ENCODE data around the gene MTG2.
"Not testable (repeated sequence)": the region's sequence is repeated elsewhere in the genome, so short reads cannot be mapped to it uniquely, and the experiment has no call there.

Gene MTG2

DNA sequence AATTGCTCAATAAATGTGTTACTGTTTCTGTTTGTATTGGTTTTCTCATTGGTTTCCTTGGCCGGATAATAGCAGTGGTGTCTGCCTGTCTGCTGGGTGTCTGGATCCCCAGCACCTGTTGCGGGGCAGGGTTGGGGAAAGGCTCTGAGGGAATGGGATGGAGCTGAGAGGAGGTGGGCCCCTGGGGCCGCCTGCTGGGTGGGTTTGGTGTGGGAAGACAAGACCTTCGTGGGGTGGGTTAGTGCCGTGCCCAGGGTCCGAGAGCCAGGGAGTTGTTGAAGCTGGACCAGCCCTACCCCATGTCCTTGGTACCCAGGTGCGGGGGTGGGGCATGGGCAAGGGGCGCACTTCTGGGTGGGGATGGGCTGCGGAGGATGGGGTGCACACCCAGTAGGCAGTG is 35.3 kb upstream of the MTG2 start:
- Histone ChIP-seq H3K9ac (ENCODE audit: low read length) (no peak overlapping the region), H3K36me3 (ENCODE audit: control insufficient read depth, insufficient read depth, low read length, severe bottlenecking) (no peaks in the 10 kb centered on the region), H3K27me3 (replicated peaks; ENCODE audit: control insufficient read depth, insufficient read depth, low read length) (no peaks in the 10 kb centered on the region), H3K4me1 (ENCODE audit: control insufficient read depth, insufficient read depth, low read length) (peaks cover 13% of the 10 kb centered on the region), H3K9me3 (ENCODE audit: control insufficient read depth, low read length) (no peaks in the 10 kb centered on the region), H3K4me3 (ENCODE audit: low read length) (no peak overlapping the region)
- no peak for DNase-seq (ENCODE audit: low read depth)

GRCh38 chr20:62148383-62148782 is 34.4 kb upstream of the MTG2 start:
- not testable (repeated sequence) for H3K27me3 ChIP-seq (replicated peaks; ENCODE audit: control insufficient read depth, insufficient read depth, low read length); DNase-seq (ENCODE audit: low read depth); H3K36me3 ChIP-seq (ENCODE audit: control insufficient read depth, insufficient read depth, low read length, severe bottlenecking); H3K9ac ChIP-seq (ENCODE audit: low read length); H3K4me3 ChIP-seq (ENCODE audit: low read length); H3K9me3 ChIP-seq (ENCODE audit: control insufficient read depth, low read length)
- peaks cover 13% of the 10 kb centered on the region for H3K4me1 ChIP-seq (ENCODE audit: control insufficient read depth, insufficient read depth, low read length)

GRCh38 chr20:62148908-62149314 is 33.9 kb upstream of the MTG2 start:
- no peaks in the 10 kb centered on the region for H3K27me3 ChIP-seq (replicated peaks; ENCODE audit: control insufficient read depth, insufficient read depth, low read length)
- no peak overlapping the region for H3K9ac ChIP-seq (ENCODE audit: low read length)
- no peaks in the 10 kb centered on the region for H3K9me3 ChIP-seq (ENCODE audit: control insufficient read depth, low read length)
- H3K36me3 ChIP-seq (ENCODE audit: control insufficient read depth, insufficient read depth, low read length, severe bottlenecking) = peaks cover 7% of the 10 kb centered on the region
- no peak overlapping the region for H3K4me3 ChIP-seq (ENCODE audit: low read length)
- no peak for DNase-seq (ENCODE audit: low read depth)
- H3K4me1 ChIP-seq (ENCODE audit: control insufficient read depth, insufficient read depth, low read length) = peaks cover 13% of the 10 kb centered on the region

GRCh38 chr20:62149532-62150309 is 33.1 kb upstream of the MTG2 start:
- Histone ChIP-seq H3K36me3 (ENCODE audit: control insufficient read depth, insufficient read depth, low read length, severe bottlenecking) (peaks cover 12% of the 10 kb centered on the region), H3K4me1 (ENCODE audit: control insufficient read depth, insufficient read depth, low read length) (peaks cover 11% of the 10 kb centered on the region), H3K4me3 (ENCODE audit: low read length) (no peak overlapping the region), H3K9ac (ENCODE audit: low read length) (no peak overlapping the region), H3K27me3 (replicated peaks; ENCODE audit: control insufficient read depth, insufficient read depth, low read length) (no peaks in the 10 kb centered on the region), H3K9me3 (ENCODE audit: control insufficient read depth, low read length) (no peaks in the 10 kb centered on the region)
- no peak for DNase-seq (ENCODE audit: low read depth)

DNA sequence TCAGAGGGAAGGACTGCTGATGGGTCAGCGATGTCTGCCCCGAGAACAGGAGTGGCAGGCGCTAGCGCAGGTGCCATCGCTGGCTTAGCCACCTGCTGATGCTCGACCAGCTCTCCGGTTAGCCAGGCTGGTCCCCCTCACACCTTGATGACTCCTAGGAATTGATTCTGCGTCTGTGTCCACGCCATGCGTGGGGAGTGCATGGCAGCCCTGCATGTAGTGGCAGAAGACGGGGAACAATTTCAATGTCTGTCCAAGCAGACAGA is 32.6 kb upstream of the MTG2 start:
- no peak for DNase-seq (ENCODE audit: low read depth)
- Histone ChIP-seq H3K4me3 (ENCODE audit: low read length) (no peak overlapping the region), H3K9ac (ENCODE audit: low read length) (no peak overlapping the region), H3K4me1 (ENCODE audit: control insufficient read depth, insufficient read depth, low read length) (peaks cover 6% of the 10 kb centered on the region), H3K9me3 (ENCODE audit: control insufficient read depth, low read length) (no peaks in the 10 kb centered on the region), H3K36me3 (ENCODE audit: control insufficient read depth, insufficient read depth, low read length, severe bottlenecking) (peaks cover 12% of the 10 kb centered on the region), H3K27me3 (replicated peaks; ENCODE audit: control insufficient read depth, insufficient read depth, low read length) (no peaks in the 10 kb centered on the region)

- Histone ChIP-seq H3K4me3 (ENCODE audit: low read length) (no peak overlapping the region), H3K9ac (ENCODE audit: low read length) (no peak overlapping the region), H3K36me3 (ENCODE audit: control insufficient read depth, insufficient read depth, low read length, severe bottlenecking) (peaks cover 12% of the 10 kb centered on the region), H3K9me3 (ENCODE audit: control insufficient read depth, low read length) (no peaks in the 10 kb centered on the region), H3K4me1 (ENCODE audit: control insufficient read depth, insufficient read depth, low read length) (no peaks in the 10 kb centered on the region), H3K27me3 (replicated peaks; ENCODE audit: control insufficient read depth, insufficient read depth, low read length) (no peaks in the 10 kb centered on the region)
- DNase-seq (ENCODE audit: low read depth) = no peak
These were observed 31.6 kb upstream of the MTG2 start for GRCh38 chr20:62151225-62151624.

- Histone ChIP-seq H3K4me1 (ENCODE audit: control insufficient read depth, insufficient read depth, low read length) (no peaks in the 10 kb centered on the region), H3K27me3 (replicated peaks; ENCODE audit: control insufficient read depth, insufficient read depth, low read length) (no peaks in the 10 kb centered on the region), H3K4me3 (ENCODE audit: low read length) (no peak overlapping the region), H3K36me3 (ENCODE audit: control insufficient read depth, insufficient read depth, low read length, severe bottlenecking) (peaks cover 12% of the 10 kb centered on the region), H3K9me3 (ENCODE audit: control insufficient read depth, low read length) (no peaks in the 10 kb centered on the region), H3K9ac (ENCODE audit: low read length) (no peak overlapping the region)
- DNase-seq (ENCODE audit: low read depth) = no peak
These were observed 30.9 kb upstream of the MTG2 start for GRCh38 chr20:62151835-62152364.

DNA sequence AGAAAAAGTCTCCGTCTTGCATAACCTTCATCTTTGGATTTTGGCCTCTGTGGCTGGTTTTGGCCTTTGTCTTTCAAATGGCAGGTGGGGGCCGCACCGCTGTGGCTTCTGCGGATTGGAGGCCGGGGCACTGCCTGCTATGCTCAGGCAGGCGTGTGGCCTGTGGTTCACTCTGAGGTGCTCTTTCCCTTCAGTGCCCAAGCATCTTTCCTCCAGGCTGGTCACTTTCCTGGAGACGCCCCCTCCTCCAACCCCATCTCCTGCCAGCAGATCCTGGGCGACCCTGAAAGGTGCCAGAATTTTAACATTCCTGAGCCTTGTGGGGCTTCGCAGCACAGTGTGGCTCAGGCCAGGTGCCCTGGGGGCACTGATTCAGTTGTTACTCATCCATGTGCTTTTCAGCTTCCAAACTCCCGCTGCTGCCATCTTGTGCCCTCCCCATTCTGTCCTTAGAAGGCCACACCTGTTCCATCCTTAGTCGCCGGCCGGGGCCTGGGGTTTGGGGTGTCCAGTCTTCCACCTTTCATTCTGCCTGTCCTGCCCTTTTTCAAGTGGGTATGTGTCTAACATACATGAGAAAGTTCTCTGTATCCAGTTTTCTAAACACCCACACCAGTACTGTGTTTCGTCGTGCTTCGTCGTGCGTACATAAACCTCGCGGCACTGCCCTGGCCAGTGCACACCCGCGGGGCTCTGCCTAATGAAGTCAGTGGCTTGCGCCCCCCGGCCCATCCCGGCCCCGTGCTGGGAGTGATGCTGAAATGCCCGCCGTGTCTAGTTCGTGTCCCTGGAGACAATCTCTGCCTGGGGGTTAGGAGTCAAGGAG is 27.2 kb upstream of the MTG2 start:
- peak; percentile 29 for DNase-seq (ENCODE audit: low read depth)
- Histone ChIP-seq H3K4me3 (ENCODE audit: low read length) (no peak overlapping the region), H3K4me1 (ENCODE audit: control insufficient read depth, insufficient read depth, low read length) (no peaks in the 10 kb centered on the region), H3K9me3 (ENCODE audit: control insufficient read depth, low read length) (no peaks in the 10 kb centered on the region), H3K36me3 (ENCODE audit: control insufficient read depth, insufficient read depth, low read length, severe bottlenecking) (peaks cover 15% of the 10 kb centered on the region), H3K27me3 (replicated peaks; ENCODE audit: control insufficient read depth, insufficient read depth, low read length) (no peaks in the 10 kb centered on the region), H3K9ac (ENCODE audit: low read length) (no peak overlapping the region)

GRCh38 chr20:62156254-62156556 is 26.6 kb upstream of the MTG2 start:
- H3K4me3 ChIP-seq (ENCODE audit: low read length) = no peak overlapping the region
- H3K9me3 ChIP-seq (ENCODE audit: control insufficient read depth, low read length) = no peaks in the 10 kb centered on the region
- H3K27me3 ChIP-seq (replicated peaks; ENCODE audit: control insufficient read depth, insufficient read depth, low read length) = no peaks in the 10 kb centered on the region
- H3K36me3 ChIP-seq (ENCODE audit: control insufficient read depth, insufficient read depth, low read length, severe bottlenecking) = peaks cover 19% of the 10 kb centered on the region
- DNase-seq (ENCODE audit: low read depth) = no peak
- no peak overlapping the region for H3K9ac ChIP-seq (ENCODE audit: low read length)
- H3K4me1 ChIP-seq (ENCODE audit: control insufficient read depth, insufficient read depth, low read length) = no peaks in the 10 kb centered on the region

DNA sequence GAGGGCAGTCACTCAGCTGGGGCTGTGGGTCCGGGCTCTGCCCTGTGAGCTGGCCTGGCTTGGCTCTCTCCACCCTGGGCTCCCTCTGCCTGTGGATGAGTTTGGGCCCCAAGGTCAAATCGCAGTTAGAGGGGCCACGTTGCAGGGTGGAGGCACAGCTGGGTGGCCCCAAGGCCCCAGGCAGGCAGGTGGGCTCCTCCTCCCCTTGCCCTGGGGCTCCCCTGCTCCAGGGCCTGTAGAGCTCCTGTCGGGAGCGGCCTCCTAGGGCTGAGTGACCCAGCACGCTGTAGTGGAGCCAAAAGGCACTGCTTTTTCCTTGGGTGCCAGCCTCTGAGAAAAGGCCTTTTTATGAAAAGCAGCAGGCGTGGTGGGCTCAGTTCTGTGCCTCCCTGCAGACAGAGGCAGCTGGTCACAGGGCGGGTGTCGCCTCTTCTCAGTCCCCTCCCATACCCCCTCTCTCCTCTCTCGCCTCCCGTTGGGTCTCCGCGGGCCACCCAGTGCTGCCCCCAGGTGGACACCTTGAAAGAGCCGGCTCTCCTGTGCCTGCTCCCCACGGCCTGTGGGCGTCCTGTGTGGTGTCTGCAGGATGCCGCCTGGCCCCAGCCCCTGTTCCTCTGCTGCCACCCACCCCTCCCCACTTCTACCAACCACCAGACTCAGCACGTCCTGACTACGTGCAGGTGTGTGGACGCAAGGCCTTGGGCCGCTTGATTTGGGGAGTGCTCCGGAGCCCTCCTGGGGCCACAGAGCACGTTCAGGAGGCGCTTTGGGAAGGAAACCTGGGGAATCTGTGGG is 26.0 kb upstream of the MTG2 start:
- Histone ChIP-seq H3K4me3 (ENCODE audit: low read length) (no peak overlapping the region), H3K9ac (ENCODE audit: low read length) (no peak overlapping the region), H3K27me3 (replicated peaks; ENCODE audit: control insufficient read depth, insufficient read depth, low read length) (no peaks in the 10 kb centered on the region), H3K9me3 (ENCODE audit: control insufficient read depth, low read length) (no peaks in the 10 kb centered on the region), H3K4me1 (ENCODE audit: control insufficient read depth, insufficient read depth, low read length) (no peaks in the 10 kb centered on the region), H3K36me3 (ENCODE audit: control insufficient read depth, insufficient read depth, low read length, severe bottlenecking) (peaks cover 19% of the 10 kb centered on the region)
- DNase-seq (ENCODE audit: low read depth) = peak; percentile 65

DNA sequence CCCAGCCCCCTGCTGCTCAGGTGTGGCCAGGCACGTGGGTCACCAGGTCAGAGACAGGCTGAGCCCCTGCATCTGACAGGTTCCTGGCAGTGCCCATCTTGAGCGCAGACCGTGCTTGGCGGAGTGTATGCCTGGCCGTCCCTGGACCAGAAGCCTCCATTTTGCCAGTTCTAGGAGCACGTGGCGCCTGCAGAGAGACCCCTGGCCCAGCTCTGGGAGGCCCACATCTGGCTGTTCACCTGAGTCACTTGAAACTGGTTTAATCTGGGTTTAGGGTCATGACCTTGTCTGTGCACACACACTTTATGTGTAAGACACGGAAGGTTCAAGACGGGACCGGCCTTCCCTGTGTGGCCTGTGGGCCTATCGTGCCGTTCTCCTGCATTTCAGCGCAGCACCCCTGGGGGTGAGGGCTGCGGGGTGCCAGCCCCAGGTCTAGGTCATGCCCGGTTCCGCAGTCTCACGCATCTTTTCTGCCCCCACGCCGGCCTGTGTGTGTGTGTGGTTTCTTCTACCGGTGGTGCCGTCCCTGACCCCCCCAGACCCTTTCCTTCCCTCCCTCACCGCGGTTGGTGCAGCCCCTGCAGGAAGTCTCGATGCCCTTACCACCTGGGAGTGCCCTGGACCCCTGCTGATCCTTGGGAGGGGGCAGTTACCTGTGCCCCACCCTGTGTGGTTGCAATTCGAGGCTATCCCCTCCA is 25.3 kb upstream of the MTG2 start:
- DNase-seq (ENCODE audit: low read depth) = no peak
- H3K4me3 ChIP-seq (ENCODE audit: low read length) = no peak overlapping the region
- no peak overlapping the region for H3K9ac ChIP-seq (ENCODE audit: low read length)
- no peaks in the 10 kb centered on the region for H3K4me1 ChIP-seq (ENCODE audit: control insufficient read depth, insufficient read depth, low read length)
- H3K36me3 ChIP-seq (ENCODE audit: control insufficient read depth, insufficient read depth, low read length, severe bottlenecking) = peaks cover 21% of the 10 kb centered on the region
- no peaks in the 10 kb centered on the region for H3K27me3 ChIP-seq (replicated peaks; ENCODE audit: control insufficient read depth, insufficient read depth, low read length)
- no peaks in the 10 kb centered on the region for H3K9me3 ChIP-seq (ENCODE audit: control insufficient read depth, low read length)

Data from adipocyte (in vitro differentiated cells).